HepG2 (cell line): ENCODE measurements around the gene ITPRIPL1. TPM values are rescaled to one million over a fixed set of nuclear protein-coding genes. Genes with fewer than 3 reads are reported as not detected.

ENCODE experiments used
- ATAC-seq: fragments of 200-7000 bp; cut with Tn5 transposase; 3 replicates; pipeline ENCODE4 v1.9.1; 2020; ENCODE audit warnings: mild to moderate bottlenecking, moderate library complexity
- BruUV-seq: library from RNA; stranded (reverse); fragments of 400-500 nt; replicated peaks from 2 replicates; lab custom pipeline; 2021; lab: Mats Ljungman, UMichigan
- CTCF ChIA-PET: fragments of 300-600 bp; formaldehyde crosslinking; extraction: SDS; loops from one replicate; lab custom pipeline; 2021; ENCODE audit warnings: low total read pairs, inconsistent platforms, low intra/inter-chr PET ratio; lab: Yijun Ruan, JAX
- POLR2A ChIA-PET: fragments of 350-600 bp; sonication (Branson Sonifier 250); formaldehyde crosslinking; loops from one replicate; lab custom pipeline; 2020; ENCODE audit warnings: antibody characterized with exemption, inconsistent platforms; lab: Yijun Ruan, JAX
- DNase-seq: peaks from one replicate; pipeline ENCODE4 v3.0.0-alpha.2; 2015; ENCODE audit warnings: low spot score
- FAIRE-seq: peaks from 3 replicates; lab custom pipeline; 2011; peaks lifted over from hg19 to GRCh38; lab: Jason Lieb, UNC
- H2AFZ ChIP-seq: one replicate; pipeline ENCODE4 v1.6.1; 2011; ENCODE audit warnings: low read length, inconsistent platforms
- H3K27ac ChIP-seq: fragments of 300-600 bp; 3 replicates; pipeline ENCODE4 v1.8.0; 2011; ENCODE audit warnings: mixed run types, mild to moderate bottlenecking, mixed read lengths, low read length, inconsistent platforms; ENCODE audit not compliant: insufficient read depth; ENCODE audit errors: extremely low read length
- H3K27me3 ChIP-seq, 2 experiments: fragments of 200-600 bp in 1 of 2; 2 replicates in 1 of 2; 3 replicates in 1 of 2; pipeline versions ENCODE4 v1.6.0 to v1.8.0; 2011; ENCODE audit warnings: low read length in 2 of 2, mild to moderate bottlenecking in 2 of 2, moderate library complexity in 2 of 2, inconsistent platforms in 1 of 2; ENCODE audit not compliant: insufficient read depth in 2 of 2, control insufficient read depth in 1 of 2
- H3K36me3 ChIP-seq, 2 experiments: fragments of 200-600 bp in 1 of 2; replicated peaks in 1 of 2; 2 replicates in 1 of 2; 3 replicates in 1 of 2; pipeline versions ENCODE4 v1.5.1 to v1.8.0; 2011; ENCODE audit warnings: low read length in 2 of 2, inconsistent platforms in 1 of 2; ENCODE audit not compliant: insufficient read depth in 2 of 2, control insufficient read depth in 1 of 2
- H3K4me1 ChIP-seq: 2 replicates; pipeline ENCODE4 v1.5.1; 2012; ENCODE audit warnings: low read length, inconsistent platforms; ENCODE audit not compliant: insufficient read depth
- H3K4me2 ChIP-seq: 2 replicates; pipeline ENCODE4 v1.6.0; 2011; ENCODE audit warnings: low read depth, low read length, inconsistent platforms
- H3K4me3 ChIP-seq, 3 experiments: fragments of 200-600 bp in 1 of 3; sonication (generic), shearing (Covaris generic) in 1 of 3; replicated peaks in 1 of 3; 2 replicates each; pipeline ENCODE4 v1.5.1; 2011 to 2016; ENCODE audit warnings: low read length in 3 of 3, inconsistent platforms in 2 of 3, low read depth in 2 of 3, mild to moderate bottlenecking in 2 of 3, control low read depth in 1 of 3, mixed read lengths in 1 of 3; ENCODE audit not compliant: insufficient read depth in 1 of 3
- H3K79me2 ChIP-seq: one replicate; pipeline ENCODE4 v1.6.1; 2011; ENCODE audit warnings: low read length, inconsistent platforms; ENCODE audit not compliant: insufficient read depth
- H3K9ac ChIP-seq: 2 replicates; pipeline ENCODE4 v1.6.0; 2011; ENCODE audit warnings: mild to moderate bottlenecking, low read depth, low read length, inconsistent platforms; ENCODE audit not compliant: insufficient read depth
- H3K9me3 ChIP-seq: 2 replicates; pipeline ENCODE4 v1.5.1; 2012; ENCODE audit warnings: mild to moderate bottlenecking, low read length
- H4K20me1 ChIP-seq: 2 replicates; pipeline ENCODE4 v1.6.0; 2011; ENCODE audit warnings: inconsistent platforms, mild to moderate bottlenecking, low read length, moderate library complexity; ENCODE audit not compliant: insufficient read depth
- ASH2L ChIP-seq: fragments of 300-600, 200-600 bp; sonication (generic); IDR thresholded peaks from 2 replicates; pipeline ENCODE4 v1.7.0; 2017; ENCODE audit warnings: low read depth, mild to moderate bottlenecking, moderate library complexity, mixed read lengths, low read length; ENCODE audit not compliant: insufficient read length
- CREB1 ChIP-seq, 2 experiments: fragments of 450-650 bp in 1 of 2; IDR thresholded peaks; 2 replicates each; pipeline ENCODE4 v1.6.1; 2016 to 2017; ENCODE audit warnings: control low read depth in 1 of 2, mild to moderate bottlenecking in 1 of 2, missing compliant biosample characterization in 1 of 2, missing genetic modification characterization in 1 of 2
- HMG20A ChIP-seq: IDR thresholded peaks from 2 replicates; pipeline ENCODE4 v1.6.1; 2016; ENCODE audit warnings: borderline replicate concordance
- IRF2 ChIP-seq: IDR thresholded peaks from 2 replicates; pipeline ENCODE4 v1.6.1; 2018; ENCODE audit warnings: missing genetic modification reagents, missing compliant biosample characterization
- KDM4B ChIP-seq: sonication (generic); formaldehyde crosslinking; IDR thresholded peaks from 2 replicates; pipeline ENCODE4 v1.4.0; 2020; ENCODE audit warnings: missing genetic modification reagents
- MIER3 ChIP-seq: IDR thresholded peaks from 2 replicates; pipeline ENCODE4 v1.6.1; 2016; ENCODE audit warnings: missing compliant biosample characterization, borderline replicate concordance
- SALL2 ChIP-seq: sonication (generic); formaldehyde crosslinking; IDR thresholded peaks from 2 replicates; pipeline ENCODE4 v1.8.1; 2023; ENCODE audit warnings: mild to moderate bottlenecking, missing genetic modification reagents, inconsistent platforms
- SMAD9 ChIP-seq: sonication (generic); formaldehyde crosslinking; IDR thresholded peaks from 2 replicates; pipeline ENCODE4 v1.5.1; 2020; ENCODE audit warnings: mild to moderate bottlenecking, missing genetic modification reagents
- TEAD2 ChIP-seq: sonication (generic); formaldehyde crosslinking; IDR thresholded peaks from 2 replicates; pipeline ENCODE4 v1.9.0; 2021; ENCODE audit warnings: missing genetic modification reagents
- TRIM22 ChIP-seq: fragments of 450-650 bp; IDR thresholded peaks from 2 replicates; pipeline ENCODE4 v1.6.1; 2017
- ZBTB8A ChIP-seq: sonication (generic); formaldehyde crosslinking; IDR thresholded peaks from 2 replicates; pipeline ENCODE4 v1.4.0; 2020; ENCODE audit warnings: mild to moderate bottlenecking, low read depth, missing genetic modification reagents, borderline replicate concordance
- ZNF354B ChIP-seq: sonication (generic); formaldehyde crosslinking; IDR thresholded peaks from 2 replicates; pipeline ENCODE4 v1.8.0; 2022; ENCODE audit warnings: mild to moderate bottlenecking, missing genetic modification reagents
- ZNF496 ChIP-seq: sonication (generic); formaldehyde crosslinking; IDR thresholded peaks from 2 replicates; pipeline ENCODE4 v1.8.1; 2023; ENCODE audit warnings: mild to moderate bottlenecking, moderate library complexity, missing genetic modification reagents; ENCODE audit not compliant: insufficient replicate concordance
- ZNF792 ChIP-seq: IDR thresholded peaks from 2 replicates; pipeline ENCODE4 v1.6.1; 2016
- ZSCAN31 ChIP-seq: sonication (generic); formaldehyde crosslinking; IDR thresholded peaks from 2 replicates; pipeline ENCODE4 v1.5.0; 2020; ENCODE audit warnings: low read depth, mild to moderate bottlenecking, missing genetic modification reagents
- WGBS: methylation state at CpG from one replicate; pipeline ENCODE4 v1.1.6; 2017; ENCODE audit warnings: low lambda C conversion rate; 5-methylcytosine and 5-hydroxymethylcytosine counted together
- in situ Hi-C: cut with HindIII; loops from 2 replicates; pipeline ENCODE4 v1.10.0; 2017; ENCODE audit warnings: low pct_unique_long_range_greater_than_20kb; ENCODE audit not compliant: extremely low pct_ligation_motif_present
- intact Hi-C: fragments of 100-400 bp; cut with micrococcal nuclease; formaldehyde crosslinking; loops from one replicate; pipeline ENCODE4 v1.10.0; 2022; ENCODE audit not compliant: unreplicated experiment
- polyA plus RNA-seq, 8 experiments: library from polyadenylated mRNA; depleted of rRNA in 3 of 8; stranded (reverse) in 7 of 8; unstranded in 1 of 8; fragments of >200 nt; fragmentation: Illumina TruSeq in 4 of 8; extraction: Trizol in 4 of 8; gene quantifications; 2 replicates each; pipeline versions ENCODE4 v1.2.1 to v1.2.3, GENCODE V29; 2011 to 2016; ENCODE audit warnings: low read depth in 4 of 8, missing spikeins in 1 of 8, mixed read lengths in 1 of 8; ENCODE audit not compliant: insufficient read depth in 1 of 8
- total RNA-seq, 5 experiments: library from RNA; depleted of rRNA; stranded (reverse); fragments of >200 nt; fragmentation: Illumina TruSeq; extraction: Trizol; gene quantifications; 2 replicates each; pipeline ENCODE4 v1.2.3, GENCODE V29; 2016; ENCODE audit warnings: low read depth in 1 of 5
- TF ChIP-seq, protein P1 (sequence below): sonication (generic); formaldehyde crosslinking; IDR thresholded peaks from 2 replicates; pipeline ENCODE4 v1.8.0; 2023; ENCODE audit warnings: mild to moderate bottlenecking, missing genetic modification reagents
- TF ChIP-seq, protein P2 (sequence below): sonication (generic); formaldehyde crosslinking; IDR thresholded peaks from 2 replicates; pipeline ENCODE4 v1.9.0; 2022; ENCODE audit warnings: low read depth, missing genetic modification reagents
- TF ChIP-seq, protein P3 (sequence below): sonication (generic); formaldehyde crosslinking; IDR thresholded peaks from 2 replicates; pipeline ENCODE4 v1.8.1; 2023; ENCODE audit warnings: mild to moderate bottlenecking, missing genetic modification reagents

ITPRIPL1 gene
- total and polyA plus RNA-seq, 2 of the 13 experiments (the other 11 are each of a cell fraction or from before 2014, with no cell fraction given), result 4.3 to 11.7 TPM

GRCh38 chr2:96315005-96315399 lies 10.1 kb upstream of the ITPRIPL1 start (continued):
- TF ChIP-seq ZSCAN31, result no peak
- TF ChIP-seq, protein P1, sequence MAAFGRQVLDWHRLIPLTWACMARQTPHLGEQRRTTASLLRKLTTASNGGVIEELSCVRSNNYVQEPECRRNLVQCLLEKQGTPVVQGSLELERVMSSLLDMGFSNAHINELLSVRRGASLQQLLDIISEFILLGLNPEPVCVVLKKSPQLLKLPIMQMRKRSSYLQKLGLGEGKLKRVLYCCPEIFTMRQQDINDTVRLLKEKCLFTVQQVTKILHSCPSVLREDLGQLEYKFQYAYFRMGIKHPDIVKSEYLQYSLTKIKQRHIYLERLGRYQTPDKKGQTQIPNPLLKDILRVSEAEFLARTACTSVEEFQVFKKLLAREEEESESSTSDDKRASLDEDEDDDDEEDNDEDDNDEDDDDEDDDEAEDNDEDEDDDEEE, result no peak
- TF ChIP-seq ZBTB8A (CRISPR knock-in tag), result no peak
- no peak for TF ChIP-seq ASH2L
- TF ChIP-seq SMAD9, result no peak
- TF ChIP-seq CREB1 (IDR thresholded peaks at IDR 0.05), result no peak
- TF ChIP-seq CREB1 (CRISPR knock-in tag; IDR thresholded peaks at IDR 0.05), result no peak
- no peak for TF ChIP-seq ZNF354B (CRISPR knock-in tag)
- TF ChIP-seq, protein P2, sequence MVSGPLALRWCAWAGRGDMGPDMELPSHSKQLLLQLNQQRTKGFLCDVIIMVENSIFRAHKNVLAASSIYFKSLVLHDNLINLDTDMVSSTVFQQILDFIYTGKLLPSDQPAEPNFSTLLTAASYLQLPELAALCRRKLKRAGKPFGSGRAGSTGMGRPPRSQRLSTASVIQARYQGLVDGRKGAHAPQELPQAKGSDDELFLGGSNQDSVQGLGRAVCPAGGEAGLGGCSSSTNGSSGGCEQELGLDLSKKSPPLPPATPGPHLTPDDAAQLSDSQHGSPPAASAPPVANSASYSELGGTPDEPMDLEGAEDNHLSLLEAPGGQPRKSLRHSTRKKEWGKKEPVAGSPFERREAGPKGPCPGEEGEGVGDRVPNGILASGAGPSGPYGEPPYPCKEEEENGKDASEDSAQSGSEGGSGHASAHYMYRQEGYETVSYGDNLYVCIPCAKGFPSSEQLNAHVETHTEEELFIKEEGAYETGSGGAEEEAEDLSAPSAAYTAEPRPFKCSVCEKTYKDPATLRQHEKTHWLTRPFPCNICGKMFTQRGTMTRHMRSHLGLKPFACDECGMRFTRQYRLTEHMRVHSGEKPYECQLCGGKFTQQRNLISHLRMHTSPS, result no peak
- TF ChIP-seq ZNF792 (CRISPR knock-in tag), result no peak
- TF ChIP-seq IRF2 (CRISPR knock-in tag), result no peak

DNA sequence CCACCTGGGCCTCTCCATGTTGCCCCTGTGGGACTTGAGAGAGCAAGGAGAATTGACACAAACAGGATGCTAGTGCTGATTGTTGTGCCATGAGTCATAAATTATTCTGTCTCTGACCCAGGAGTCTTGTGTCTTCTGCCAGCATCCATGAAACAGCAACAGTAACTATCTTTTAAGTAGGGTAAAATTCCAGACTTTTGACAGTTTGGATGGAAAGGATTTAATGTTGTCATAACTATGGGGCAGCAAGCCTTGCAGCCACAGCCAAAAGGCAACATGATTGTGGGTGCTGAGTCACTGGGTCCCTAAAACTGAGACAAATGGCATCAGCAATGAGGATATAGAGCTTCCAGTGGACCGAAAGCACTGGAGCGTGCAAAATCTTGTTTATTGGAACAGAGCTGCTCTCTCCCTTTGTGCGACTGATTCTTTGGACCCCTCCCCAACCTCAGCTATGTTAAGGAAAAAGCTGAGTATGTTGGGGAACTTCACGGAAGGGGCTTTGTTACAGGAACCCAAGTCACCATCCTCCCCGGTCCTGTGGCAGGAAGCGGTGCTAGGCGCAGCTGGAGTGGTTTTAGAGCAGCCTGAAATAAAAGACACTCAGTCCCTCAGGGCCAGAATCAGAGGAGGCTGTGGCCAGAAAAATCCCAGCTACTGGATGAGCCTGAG lies 9.6 kb upstream of the ITPRIPL1 start:
- Histone ChIP-seq H3K79me2 (no peaks in the 10 kb centered on the region), H3K4me1 (peaks cover 43% of the 10 kb centered on the region), H3K27ac (no peak overlapping the region), H4K20me1 (no peaks in the 10 kb centered on the region), H3K36me3 (no peaks in the 10 kb centered on the region), H3K4me2 (peak overlapping the region; percentile 24; the same call in 1 of the 2 replicates), H3K27me3 (peaks cover 0 to 3% of the 10 kb centered on the region in 2 experiments; a peak in 1 of 5 replicates), H3K9me3 (no peaks in the 10 kb centered on the region), H3K9ac (no peak overlapping the region), H2AFZ (no peak overlapping the region), H3K4me3 (no peak overlapping the region)
- peak; percentile 39 for DNase-seq
- ATAC-seq, result no peak
- no peak for FAIRE-seq
- WGBS, result 52% methylated on average over 7 of the region's 7 CpGs
- CTCF ChIA-PET, result no interaction called here
- no TSS peak for BruUV-seq
- POLR2A ChIA-PET, result interaction anchor here (1.9 kb wide), 1 partner anchor 10 kb away, joined by 11 read pairs; the partner anchor contains the start of gene SNRNP200
- in situ Hi-C loops (no loop called here), intact Hi-C loops (no loop called here)
- TF ChIP-seq TRIM22, result no peak
- TF ChIP-seq KDM4B (CRISPR knock-in tag), result no peak
- no peak for TF ChIP-seq MIER3
- TF ChIP-seq, protein P3, sequence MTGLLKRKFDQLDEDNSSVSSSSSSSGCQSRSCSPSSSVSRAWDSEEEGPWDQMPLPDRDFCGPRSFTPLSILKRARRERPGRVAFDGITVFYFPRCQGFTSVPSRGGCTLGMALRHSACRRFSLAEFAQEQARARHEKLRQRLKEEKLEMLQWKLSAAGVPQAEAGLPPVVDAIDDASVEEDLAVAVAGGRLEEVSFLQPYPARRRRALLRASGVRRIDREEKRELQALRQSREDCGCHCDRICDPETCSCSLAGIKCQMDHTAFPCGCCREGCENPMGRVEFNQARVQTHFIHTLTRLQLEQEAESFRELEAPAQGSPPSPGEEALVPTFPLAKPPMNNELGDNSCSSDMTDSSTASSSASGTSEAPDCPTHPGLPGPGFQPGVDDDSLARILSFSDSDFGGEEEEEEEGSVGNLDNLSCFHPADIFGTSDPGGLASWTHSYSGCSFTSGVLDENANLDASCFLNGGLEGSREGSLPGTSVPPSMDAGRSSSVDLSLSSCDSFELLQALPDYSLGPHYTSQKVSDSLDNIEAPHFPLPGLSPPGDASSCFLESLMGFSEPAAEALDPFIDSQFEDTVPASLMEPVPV, result no peak
- TF ChIP-seq TEAD2, result no peak
- TF ChIP-seq HMG20A, result peak; percentile 14; the same call in 1 of the 2 replicates
- TF ChIP-seq SALL2, result no peak
- no peak for TF ChIP-seq ZNF496 (CRISPR knock-in tag)
